NCI-H1092 (cell line): ENCODE measurements around the gene AMN1.
"Not testable (repeated sequence)": the region's sequence is repeated elsewhere in the genome, so short reads cannot be mapped to it uniquely, and the experiment has no call there.

Source experiments
- DNase-seq: peaks from one replicate; lab custom pipeline; 2025; lab: John Stamatoyannopoulos, UW

Gene AMN1

GRCh38 chr12:31733549-31734432 is 5.0 kb upstream of the AMN1 start:
- DNase-seq = not testable (repeated sequence)

GRCh38 chr12:31732926-31733548 is 4.2 kb upstream of the AMN1 start:
- no peak for DNase-seq

GRCh38 chr12:31731203-31731602 is 2.4 kb upstream of the AMN1 start:
- not testable (repeated sequence) for DNase-seq

- no peak for DNase-seq
These were observed 884 bp upstream of the AMN1 start for GRCh38 chr12:31729705-31730104.

GRCh38 chr12:31728289-31728916 is 418 bp downstream of the AMN1 start:
- no peak for DNase-seq

- DNase-seq = no peak
These were observed 1.6 kb downstream of the AMN1 start for GRCh38 chr12:31727192-31727591.

GRCh38 chr12:31726575-31726974 is 2.2 kb downstream of the AMN1 start:
- no peak for DNase-seq

- DNase-seq = no peak
These were observed 4.3 kb downstream of the AMN1 start for GRCh38 chr12:31724557-31724956.

GRCh38 chr12:31722580-31722979 is 6.2 kb downstream of the AMN1 start:
- no peak for DNase-seq

- not testable (repeated sequence) for DNase-seq
These were observed 10.2 kb downstream of the AMN1 start for GRCh38 chr12:31718542-31719198.

- DNase-seq = not testable (repeated sequence)
These were observed 11.8 kb downstream of the AMN1 start for GRCh38 chr12:31716998-31717397.

GRCh38 chr12:31715283-31715825 is 13.5 kb downstream of the AMN1 start:
- DNase-seq = no peak

- DNase-seq = no peak
These were observed 14.2 kb downstream of the AMN1 start for GRCh38 chr12:31714406-31715271.

- no peak for DNase-seq
These were observed 15.9 kb downstream of the AMN1 start for GRCh38 chr12:31712877-31713276.

GRCh38 chr12:31710021-31710818 is 18.6 kb downstream of the AMN1 start:
- DNase-seq = no peak

GRCh38 chr12:31708118-31708517 is 20.7 kb downstream of the AMN1 start:
- DNase-seq = not testable (repeated sequence)

GRCh38 chr12:31705621-31706020 is 23.2 kb downstream of the AMN1 start:
- DNase-seq = no peak

- no peak for DNase-seq
These were observed 26.8 kb downstream of the AMN1 start for GRCh38 chr12:31702047-31702446.

GRCh38 chr12:31689921-31690320 is 38.9 kb downstream of the AMN1 start:
- DNase-seq = not testable (repeated sequence)

- DNase-seq = no peak
These were observed 41.7 kb downstream of the AMN1 start for GRCh38 chr12:31687101-31687527.
